ENCODE results near the gene DLGAP1. TPM values are rescaled to one million over a fixed set of nuclear protein-coding genes. Genes with fewer than 3 reads are reported as not detected.

DLGAP1 gene
- total and polyA plus RNA-seq, 2 donors (not counting 1 experiment from before 2014, with no cell fraction given) = 0.07 to 0.61 TPM

- DNase-seq (no peak), ATAC-seq (ENCODE audit: low read depth) (no peak)
- Mint-ChIP-seq H3K4me3 (peak overlapping the region; percentile 87), H3K9me3 (ENCODE audit: insufficient read depth) (no peaks in the 10 kb centered on the region), H3K27ac (peak overlapping the region; percentile 88), H3K27me3 (peaks cover 9% of the 10 kb centered on the region), H3K4me1 (peaks cover 40% of the 10 kb centered on the region)
- Histone ChIP-seq H4K20me1 (ENCODE audit: control insufficient read depth, insufficient read depth, low read length, poor library complexity, severe bottlenecking) (no peaks in the 10 kb centered on the region), H3K36me3 (replicated peaks in 1 of 2; ENCODE audit: control extremely low read depth in 1 of 2, control insufficient read depth in 1 of 2, extremely low read depth in 1 of 2, insufficient read depth in 2 of 2, low read length in 1 of 2) (no peaks in the 10 kb centered on the region), H3K4me3 (ENCODE audit: control extremely low read depth in 1 of 5, extremely low read depth in 1 of 5, insufficient read depth in 1 of 5, low read depth in 2 of 5, low read length in 4 of 5) (peak overlapping the region in 2 of 5 experiments; percentile 26 to 52), H3K9me3 (ENCODE audit: control extremely low read depth in 1 of 3, control insufficient read depth in 2 of 3, insufficient read depth in 1 of 3, low read length in 2 of 3) (no peaks in the 10 kb centered on the region), H3K4me1 (ENCODE audit: control insufficient read depth in 2 of 2, insufficient read depth in 2 of 2, low read length in 2 of 2) (peaks cover 14 to 28% of the 10 kb centered on the region in 2 donors), H3K79me2 (ENCODE audit: control insufficient read depth, insufficient read depth, low read length) (no peaks in the 10 kb centered on the region), H3K4me2 (replicated peaks; ENCODE audit: low read depth, low read length, poor library complexity, severe bottlenecking) (peak overlapping the region; percentile 70), H3K27me3 (replicated peaks in 1 of 4; ENCODE audit: control extremely low read depth in 1 of 4, control insufficient read depth in 3 of 4, insufficient read depth in 4 of 4, low read length in 3 of 4) (peaks cover 0 to 8% (median under 1%) of the 10 kb centered on the region in 4 experiments), H3K9ac (ENCODE audit: low read length) (peak overlapping the region; percentile 60), H3K27ac (ENCODE audit: low read length in 2 of 2) (peak overlapping the region; percentile 25 to 70), H2AFZ (ENCODE audit: insufficient read depth, low read depth, low read length, poor library complexity, severe bottlenecking) (peak overlapping the region; percentile 81)
- no peak for TF ChIP-seq CTCF (IDR thresholded peaks at IDR 0.05)
- TF ChIP-seq EZH2 (IDR thresholded peaks at IDR 0.05; ENCODE audit: borderline replicate concordance, insufficient read depth, low read depth, low read length, poor library complexity, severe bottlenecking) = no peak
- CTCF ChIA-PET = interaction anchor here (1.4 to 2.7 kb wide), 5 partner anchors 12 to 101 kb away, joined by 3 to 21 read pairs (median 9); no protein-coding TSS in a partner anchor
- WGBS (ENCODE audit: insufficient coverage) = 100% methylated on average over 1 of the region's 4 CpGs
- intact Hi-C loops (cut with micrococcal nuclease) = loop anchor here (2.0 to 5.0 kb wide), 2 partner anchors 42 to 93 kb away; partner anchors contain the start of gene TGIF1
- POLR2A ChIA-PET = interaction anchor here (1.2 to 1.4 kb wide), 2 partner anchors 45 to 46 kb away, joined by 3 to 4 read pairs; partner anchors contain the start of gene TGIF1
Observed at GRCh38 chr18:3494245-3494526, 960.9 kb downstream of the DLGAP1 start.

DNA sequence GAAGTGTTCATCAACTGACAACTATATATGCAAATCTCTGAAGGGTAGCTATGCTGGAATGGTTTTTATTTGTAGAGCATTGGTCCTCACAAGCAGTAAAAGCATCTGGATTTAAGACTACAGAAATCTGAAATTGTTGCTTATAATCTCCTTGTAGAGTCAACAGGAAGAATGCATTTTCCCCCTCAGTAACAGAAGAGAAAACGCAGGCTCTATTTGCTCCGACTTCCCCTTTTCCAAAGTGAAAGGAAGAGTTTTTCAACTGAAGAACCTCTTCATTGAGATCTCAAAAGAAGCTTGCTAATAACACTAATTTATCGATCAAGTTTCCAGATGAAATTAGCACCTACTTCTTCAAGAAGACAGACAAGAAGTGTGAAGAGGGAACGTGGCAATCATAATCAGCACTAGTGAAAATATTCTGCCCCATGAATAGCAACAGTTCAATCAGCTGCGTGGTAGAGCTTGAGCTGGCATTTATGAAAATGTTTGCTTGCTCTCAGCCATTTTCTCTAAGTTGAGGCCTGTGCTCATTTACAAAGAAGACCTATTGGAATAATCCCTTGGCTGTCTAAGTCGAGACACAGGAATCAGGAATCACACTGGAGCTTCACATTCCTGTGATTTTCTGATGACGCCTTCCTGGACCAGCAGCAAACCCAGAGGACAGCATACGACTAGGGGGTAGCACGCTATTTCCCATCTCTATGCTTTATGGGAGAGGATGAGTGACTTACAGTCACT is 961.4 kb downstream of the DLGAP1 start:
- H3K27ac ChIP-seq (ENCODE audit: low read length in 2 of 2) = peak overlapping the region; percentile 25 to 70
- intact Hi-C loops (cut with micrococcal nuclease) = loop anchor here (2.0 to 5.0 kb wide), 3 partner anchors 41 to 101 kb away; partner anchors contain the start of gene TGIF1
- H3K4me1 ChIP-seq (ENCODE audit: control insufficient read depth in 2 of 2, insufficient read depth in 2 of 2, low read length in 2 of 2) = peaks cover 13 to 25% of the 10 kb centered on the region in 2 donors
- no peaks in the 10 kb centered on the region for H3K9me3 Mint-ChIP-seq (ENCODE audit: insufficient read depth)
- H3K4me2 ChIP-seq (replicated peaks; ENCODE audit: low read depth, low read length, poor library complexity, severe bottlenecking) = peak overlapping the region; percentile 70
- 80% methylated on average over 3 of the region's 9 CpGs for WGBS (ENCODE audit: insufficient coverage)
- CTCF ChIA-PET = interaction anchor here (0.5 to 2.7 kb wide), 8 partner anchors 9 to 106 kb away, joined by 3 to 21 read pairs (median 6); no protein-coding TSS in a partner anchor
- ATAC-seq (ENCODE audit: low read depth) (peak; percentile 50), DNase-seq (peak; percentile 64)
- peak overlapping the region; percentile 81 for H2AFZ ChIP-seq (ENCODE audit: insufficient read depth, low read depth, low read length, poor library complexity, severe bottlenecking)
- H3K4me1 Mint-ChIP-seq = peaks cover 37% of the 10 kb centered on the region
- H3K27ac Mint-ChIP-seq = peak overlapping the region; percentile 88
- H3K27me3 Mint-ChIP-seq = peaks cover 8% of the 10 kb centered on the region
- H3K9ac ChIP-seq (ENCODE audit: low read length) = peak overlapping the region; percentile 60
- POLR2A ChIA-PET = interaction anchor here (0.6 to 1.4 kb wide), 4 partner anchors 31 to 77 kb away, joined by 3 to 4 read pairs (median 4); partner anchors contain the start of gene TGIF1
- peak overlapping the region; percentile 26 to 52 (median 44) for H3K4me3 ChIP-seq (ENCODE audit: control extremely low read depth in 1 of 5, extremely low read depth in 1 of 5, insufficient read depth in 1 of 5, low read depth in 2 of 5, low read length in 4 of 5)
- H3K27me3 ChIP-seq (replicated peaks in 1 of 4; ENCODE audit: control extremely low read depth in 1 of 4, control insufficient read depth in 3 of 4, insufficient read depth in 4 of 4, low read length in 3 of 4) = peaks cover 0 to 4% (median 0%) of the 10 kb centered on the region in 4 experiments
- H3K4me3 Mint-ChIP-seq = peak overlapping the region; percentile 87
- H4K20me1 ChIP-seq (ENCODE audit: control insufficient read depth, insufficient read depth, low read length, poor library complexity, severe bottlenecking) = no peaks in the 10 kb centered on the region
- H3K79me2 ChIP-seq (ENCODE audit: control insufficient read depth, insufficient read depth, low read length) = no peaks in the 10 kb centered on the region
- TF ChIP-seq CTCF (IDR thresholded peaks at IDR 0.05) (no peak), EZH2 (IDR thresholded peaks at IDR 0.05; ENCODE audit: borderline replicate concordance, insufficient read depth, low read depth, low read length, poor library complexity, severe bottlenecking) (no peak)
- no peaks in the 10 kb centered on the region for H3K9me3 ChIP-seq (ENCODE audit: control extremely low read depth in 1 of 3, control insufficient read depth in 2 of 3, insufficient read depth in 1 of 3, low read length in 2 of 3)
- no peaks in the 10 kb centered on the region for H3K36me3 ChIP-seq (replicated peaks in 1 of 2; ENCODE audit: control extremely low read depth in 1 of 2, control insufficient read depth in 1 of 2, extremely low read depth in 1 of 2, insufficient read depth in 2 of 2, low read length in 1 of 2)
